BLaER1 (cell line): ENCODE data around the gene OR4D11.
"Not testable (repeated sequence)": the region's sequence is repeated elsewhere in the genome, so short reads cannot be mapped to it uniquely, and the experiment has no call there.

ENCODE experiments used
- H3K27ac ChIP-seq: shearing (Covaris generic); formaldehyde crosslinking; 2 replicates; pipeline ENCODE4 v1.8.1; 2022
- H3K27me3 ChIP-seq: shearing (Covaris generic); formaldehyde crosslinking; 2 replicates; pipeline ENCODE4 v1.8.1; 2022
- H3K36me3 ChIP-seq: shearing (Covaris generic); formaldehyde crosslinking; 2 replicates; pipeline ENCODE4 v1.8.1; 2022
- H3K4me1 ChIP-seq: shearing (Covaris generic); formaldehyde crosslinking; 2 replicates; pipeline ENCODE4 v1.8.1; 2022
- H3K4me2 ChIP-seq: shearing (Covaris generic); formaldehyde crosslinking; 2 replicates; pipeline ENCODE4 v1.8.1; 2022
- H3K4me3 ChIP-seq: shearing (Covaris generic); formaldehyde crosslinking; 2 replicates; pipeline ENCODE4 v1.8.1; 2022
- H3K9ac ChIP-seq: shearing (Covaris generic); formaldehyde crosslinking; 2 replicates; pipeline ENCODE4 v1.8.1; 2022
- H3K9me3 ChIP-seq: shearing (Covaris generic); formaldehyde crosslinking; 2 replicates; pipeline ENCODE4 v1.8.1; 2022
- H4K20me1 ChIP-seq: shearing (Covaris generic); formaldehyde crosslinking; 2 replicates; pipeline ENCODE4 v1.8.1; 2022
- Cebpa-rat ChIP-seq: shearing (Covaris generic); IDR thresholded peaks from 2 replicates; pipeline ENCODE4 v1.8.1; 2022

OR4D11 gene

DNA sequence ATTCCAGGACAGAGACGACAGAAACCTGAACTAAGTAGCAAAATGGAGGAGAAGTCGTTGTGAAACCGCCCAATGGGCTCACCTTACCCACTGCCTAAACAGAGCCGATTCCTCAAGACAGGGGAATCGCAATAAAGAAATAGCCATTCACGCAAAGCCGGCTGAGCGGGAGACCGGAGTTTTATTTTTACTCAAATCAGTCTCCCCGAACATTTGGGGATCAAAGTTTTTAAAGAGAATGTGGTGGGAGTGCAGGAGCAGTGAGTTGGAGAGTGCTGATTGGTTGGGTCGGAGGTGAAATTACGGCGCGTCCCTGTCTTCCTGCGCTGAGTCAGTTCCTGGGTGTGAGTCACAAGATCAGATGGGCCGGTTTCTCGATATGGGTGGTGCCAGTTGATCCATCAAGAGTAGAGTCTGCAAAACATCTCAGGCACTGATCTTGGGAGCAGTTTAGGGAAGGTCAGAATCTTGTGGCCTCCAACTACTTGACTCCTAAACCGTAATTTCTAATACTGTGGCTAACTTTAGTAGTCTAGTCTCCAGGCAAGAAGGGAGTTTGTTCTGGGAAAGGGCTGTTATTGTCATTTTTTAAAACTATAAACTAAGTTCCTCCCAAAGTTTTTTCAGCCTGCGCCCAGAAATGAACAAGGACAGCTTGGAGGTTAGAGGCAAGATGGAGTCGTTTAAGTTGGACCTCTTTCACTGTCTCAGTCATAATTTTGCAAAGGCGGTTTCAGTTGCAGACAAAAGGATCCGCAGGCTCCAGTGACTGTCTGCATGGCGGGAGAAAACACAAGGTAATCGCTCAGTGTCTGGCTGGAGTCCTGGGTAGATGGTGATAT lies 42.0 kb downstream of the OR4D11 start:
- no peaks in the 10 kb centered on the region for H3K36me3 ChIP-seq
- no peaks in the 10 kb centered on the region for H3K27me3 ChIP-seq
- no peak overlapping the region for H3K27ac ChIP-seq
- no peak overlapping the region for H3K4me3 ChIP-seq
- peaks cover 12% of the 10 kb centered on the region for H3K4me1 ChIP-seq
- H3K9me3 ChIP-seq: no peaks in the 10 kb centered on the region
- H3K9ac ChIP-seq: no peak overlapping the region
- TF ChIP-seq Cebpa-rat: no peak
- H3K4me2 ChIP-seq: no peak overlapping the region
- no peaks in the 10 kb centered on the region for H4K20me1 ChIP-seq

DNA sequence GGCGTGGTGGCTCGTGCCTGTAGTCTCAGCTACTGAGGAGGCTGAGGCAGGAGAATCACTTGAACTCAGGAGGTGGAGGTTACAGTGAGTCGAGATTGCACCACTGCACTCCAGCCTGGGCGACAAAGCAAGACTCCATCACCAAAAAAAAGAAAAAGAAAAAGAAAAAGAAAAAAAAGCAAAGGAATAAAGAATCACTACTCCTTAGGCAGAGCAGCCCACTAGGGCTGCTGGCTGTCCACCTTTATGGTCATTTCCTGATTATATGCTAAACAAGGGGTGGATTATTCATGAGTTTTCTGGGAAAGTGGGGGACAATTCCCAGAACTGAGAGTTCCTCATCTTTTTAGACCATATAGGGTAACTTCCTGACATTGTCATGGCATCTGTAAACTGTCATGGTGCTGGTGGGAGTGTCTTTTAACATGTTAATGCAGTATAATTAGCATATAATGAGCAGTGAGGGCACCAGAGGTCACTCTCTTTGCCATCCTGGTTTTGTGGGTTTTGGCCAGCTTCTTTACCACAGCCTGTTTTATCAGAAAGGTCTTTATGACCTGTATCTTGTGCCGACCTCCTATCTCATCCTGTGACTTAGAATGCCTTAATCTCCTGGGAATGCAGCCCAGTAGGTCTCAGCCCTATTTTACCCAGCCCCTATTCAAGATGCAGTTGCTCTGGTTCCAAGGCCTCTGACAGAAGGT lies 44.4 kb downstream of the OR4D11 start:
- not testable (repeated sequence) for H3K9ac ChIP-seq, H4K20me1 ChIP-seq, H3K27ac ChIP-seq, H3K27me3 ChIP-seq, H3K4me3 ChIP-seq, H3K36me3 ChIP-seq, H3K9me3 ChIP-seq
- peaks cover 17% of the 10 kb centered on the region for H3K4me1 ChIP-seq
- H3K4me2 ChIP-seq: peak overlapping the region; percentile 7; the same call in 1 of the 2 replicates

DNA sequence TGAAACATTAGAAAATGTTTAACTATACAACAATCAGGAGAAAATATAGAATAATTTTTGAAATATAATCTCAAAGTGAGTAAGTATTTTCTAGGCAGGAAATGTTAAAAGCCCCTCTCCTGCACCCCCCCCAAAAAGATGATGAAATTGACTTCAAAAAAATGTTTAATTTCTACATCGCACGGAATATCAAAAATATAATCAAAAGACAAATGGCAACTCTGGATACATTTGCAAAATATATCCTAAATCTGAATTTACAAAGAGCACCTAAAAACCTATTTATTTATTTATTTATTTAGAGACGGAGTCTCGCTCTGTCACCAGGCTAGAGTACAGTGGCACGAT lies 44.9 kb downstream of the OR4D11 start:
- H3K4me2 ChIP-seq: peak overlapping the region; percentile 7; the same call in 1 of the 2 replicates
- no peaks in the 10 kb centered on the region for H4K20me1 ChIP-seq
- no peaks in the 10 kb centered on the region for H3K36me3 ChIP-seq
- H3K27ac ChIP-seq: no peak overlapping the region
- H3K27me3 ChIP-seq: no peaks in the 10 kb centered on the region
- peaks cover 23% of the 10 kb centered on the region for H3K4me1 ChIP-seq
- H3K9ac ChIP-seq: no peak overlapping the region
- no peak overlapping the region for H3K4me3 ChIP-seq
- no peaks in the 10 kb centered on the region for H3K9me3 ChIP-seq
- TF ChIP-seq Cebpa-rat: no peak

DNA sequence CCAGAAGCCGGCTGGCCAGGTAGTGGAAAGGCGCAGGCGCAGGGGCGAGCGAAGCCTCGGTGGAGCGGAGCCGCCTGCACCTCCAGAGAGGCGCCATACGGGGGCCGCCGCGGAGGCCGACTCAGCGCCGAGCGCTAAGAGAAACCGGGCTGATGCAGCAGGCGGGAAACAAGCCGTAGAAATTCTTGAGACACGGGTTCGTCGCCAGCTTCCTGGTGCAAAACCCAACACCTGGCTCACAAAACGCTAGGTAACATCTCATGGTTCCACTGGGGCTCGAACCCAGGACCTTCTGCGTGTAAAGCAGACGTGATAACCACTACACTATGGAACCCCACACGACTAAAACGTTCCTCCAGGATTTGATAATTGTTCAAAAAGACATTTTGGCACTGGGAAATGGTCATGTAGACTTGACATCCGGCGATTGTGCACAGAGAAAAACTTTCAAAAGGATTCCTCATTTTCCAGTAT lies 47.0 kb downstream of the OR4D11 start:
- peaks cover under 1% of the 10 kb centered on the region; the same call in 1 of the 2 replicates for H3K27me3 ChIP-seq
- H3K4me3 ChIP-seq: peak overlapping the region; percentile 76
- H3K27ac ChIP-seq: peak overlapping the region; percentile 84
- no peaks in the 10 kb centered on the region for H3K36me3 ChIP-seq
- H3K9ac ChIP-seq: peak overlapping the region; percentile 81
- H3K9me3 ChIP-seq: no peaks in the 10 kb centered on the region
- H3K4me2 ChIP-seq: peak overlapping the region; percentile 80
- no peaks in the 10 kb centered on the region for H4K20me1 ChIP-seq
- TF ChIP-seq Cebpa-rat: no peak
- peaks cover 36% of the 10 kb centered on the region for H3K4me1 ChIP-seq

DNA sequence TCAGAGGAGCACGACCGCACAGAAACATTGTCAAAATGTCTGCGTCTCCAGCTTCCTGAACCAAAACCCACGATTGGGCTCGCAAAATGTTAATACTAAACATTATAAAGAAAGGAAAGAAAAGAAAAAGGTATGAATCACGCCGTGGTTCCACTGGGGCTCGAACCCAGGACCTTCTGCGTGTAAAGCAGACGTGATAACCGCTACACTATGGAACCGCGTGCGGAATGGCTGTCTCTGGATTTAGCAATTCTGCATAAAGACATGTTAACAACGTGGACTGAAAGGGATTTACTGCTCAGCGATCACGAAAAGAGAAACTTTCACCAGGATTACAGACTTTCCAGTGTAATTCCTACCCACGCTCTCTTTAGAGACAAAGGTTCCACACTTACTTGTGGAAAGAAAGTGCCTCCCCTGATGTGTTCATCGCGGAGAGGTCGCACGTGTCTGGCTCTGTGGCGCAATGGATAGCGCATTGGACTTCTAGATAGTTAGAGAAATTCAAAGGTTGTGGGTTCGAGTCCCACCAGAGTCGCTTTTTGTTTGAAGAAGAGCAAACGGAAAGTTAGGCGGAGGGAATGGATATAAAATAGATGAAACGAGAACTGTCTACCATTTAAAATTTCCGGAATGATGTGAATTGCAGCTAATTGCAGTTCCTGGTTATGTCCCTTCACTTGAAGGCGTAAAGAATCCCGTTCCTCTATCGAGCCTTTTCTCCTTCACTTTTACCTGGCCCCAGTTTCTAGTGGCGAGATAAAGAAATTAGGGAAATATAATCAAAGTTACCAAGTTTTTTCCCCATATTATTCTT lies 47.7 kb downstream of the OR4D11 start:
- H3K9me3 ChIP-seq: no peaks in the 10 kb centered on the region
- peak overlapping the region; percentile 84 for H3K27ac ChIP-seq
- H3K36me3 ChIP-seq: no peaks in the 10 kb centered on the region
- peak overlapping the region; percentile 80 for H3K4me2 ChIP-seq
- peak overlapping the region; percentile 81 for H3K9ac ChIP-seq
- H3K4me3 ChIP-seq: peak overlapping the region; percentile 76
- peaks cover 38% of the 10 kb centered on the region for H3K4me1 ChIP-seq
- H4K20me1 ChIP-seq: no peaks in the 10 kb centered on the region
- TF ChIP-seq Cebpa-rat: peak; percentile 63
- H3K27me3 ChIP-seq: peaks cover 7% of the 10 kb centered on the region; the same call in 1 of the 2 replicates

DNA sequence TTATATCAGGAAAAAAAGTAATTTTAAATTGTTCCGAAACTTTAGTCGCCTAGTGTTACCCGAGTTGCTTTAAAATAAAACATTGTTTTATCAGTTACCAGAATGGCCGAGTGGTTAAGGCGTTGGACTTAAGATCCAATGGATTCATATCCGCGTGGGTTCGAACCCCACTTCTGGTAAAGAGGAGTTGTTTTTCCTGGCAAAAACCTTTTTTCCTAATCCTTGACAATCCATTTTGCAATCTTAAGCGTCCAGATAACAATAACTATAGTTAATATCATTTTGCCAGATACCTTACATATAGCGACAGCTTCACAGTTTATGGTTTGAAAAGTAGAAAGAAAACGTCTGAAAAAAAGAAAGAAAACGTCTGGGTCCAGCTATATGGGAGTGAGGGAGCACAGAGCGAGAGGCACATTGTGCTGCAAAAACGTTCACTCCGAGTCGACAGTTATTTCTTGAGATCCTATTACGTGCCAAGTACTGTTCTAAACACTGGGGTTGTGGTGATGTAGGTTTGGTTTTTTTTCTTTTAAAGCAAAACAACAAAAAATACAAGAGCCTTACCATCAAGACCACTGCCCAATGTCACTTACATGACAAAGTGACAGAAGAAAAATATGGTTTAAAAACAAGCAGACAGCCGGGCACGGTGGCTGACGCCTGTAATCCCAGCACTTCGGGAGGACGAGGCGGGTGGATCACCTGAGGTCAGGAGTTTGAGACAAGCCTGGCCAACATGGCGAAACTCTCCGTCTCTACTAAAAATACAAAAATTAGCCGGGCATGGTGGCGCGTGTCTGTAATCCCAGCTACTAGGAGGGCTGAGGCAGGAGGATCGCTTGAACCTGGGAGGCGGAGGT lies 48.5 kb downstream of the OR4D11 start:
- H3K27ac ChIP-seq: peak overlapping the region; percentile 84
- peaks cover 46% of the 10 kb centered on the region for H3K4me1 ChIP-seq

DNA sequence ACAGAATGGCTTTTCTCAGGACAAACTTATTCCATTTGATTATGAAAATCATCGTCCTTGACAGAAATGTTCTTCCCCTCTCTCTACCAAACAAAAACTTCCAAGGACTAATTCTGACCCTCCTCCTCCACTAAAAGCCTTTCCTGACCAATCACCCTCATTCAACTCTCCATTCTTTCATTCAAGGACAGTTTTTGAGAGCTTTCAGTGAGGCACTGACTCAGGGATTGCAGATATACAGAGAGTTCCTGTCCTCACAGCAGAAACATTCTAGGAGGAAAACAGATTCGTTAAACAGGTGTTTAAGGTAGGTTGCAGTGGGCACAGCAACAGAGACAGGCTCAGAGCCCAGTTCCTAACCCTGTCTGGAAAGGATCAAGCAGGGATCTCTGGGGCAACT lies 49.5 kb downstream of the OR4D11 start:
- H3K9ac ChIP-seq: no peak overlapping the region
- H3K4me1 ChIP-seq: peaks cover 51% of the 10 kb centered on the region
- no peak for TF ChIP-seq Cebpa-rat
- H3K4me2 ChIP-seq: no peak overlapping the region
- no peak overlapping the region for H3K4me3 ChIP-seq
- H4K20me1 ChIP-seq: no peaks in the 10 kb centered on the region
- no peak overlapping the region for H3K27ac ChIP-seq
- no peaks in the 10 kb centered on the region for H3K9me3 ChIP-seq
- H3K27me3 ChIP-seq: peaks cover 20% of the 10 kb centered on the region; the same call in 1 of the 2 replicates
- no peaks in the 10 kb centered on the region for H3K36me3 ChIP-seq

More for the DNA sequence above, 48.5 kb downstream of the OR4D11 start:
- Histone ChIP-seq H3K36me3 (no peaks in the 10 kb centered on the region), H3K4me2 (peak overlapping the region; percentile 80), H3K9ac (peak overlapping the region; percentile 81), H3K27me3 (peaks cover 13% of the 10 kb centered on the region; the same call in 1 of the 2 replicates), H3K9me3 (no peaks in the 10 kb centered on the region), H4K20me1 (no peaks in the 10 kb centered on the region), H3K4me3 (peak overlapping the region; percentile 76)
- TF ChIP-seq Cebpa-rat: no peak

DNA sequence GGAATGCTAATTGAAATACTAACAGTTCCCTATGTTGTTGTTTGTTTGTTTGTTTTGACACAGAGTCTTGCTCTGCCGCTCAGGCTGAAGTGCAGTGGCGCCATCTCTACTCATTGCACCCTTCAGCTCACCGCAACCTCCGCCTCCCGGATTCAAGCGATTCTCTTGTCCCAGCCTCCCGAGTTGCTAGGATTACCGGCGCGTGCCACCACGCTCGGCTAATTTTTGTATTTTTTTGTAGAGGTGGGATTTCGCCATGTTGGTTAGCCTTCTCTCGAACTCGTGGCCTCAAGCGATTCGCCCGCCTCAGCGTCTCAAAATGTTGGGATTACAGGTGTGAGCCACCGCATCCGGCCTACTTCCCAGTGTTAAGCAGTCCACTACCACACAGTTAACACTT lies 49.9 kb downstream of the OR4D11 start:
- no peak overlapping the region for H3K4me2 ChIP-seq
- H3K27ac ChIP-seq: no peak overlapping the region
- H3K9me3 ChIP-seq: no peaks in the 10 kb centered on the region
- no peaks in the 10 kb centered on the region for H3K36me3 ChIP-seq
- no peak overlapping the region for H3K4me3 ChIP-seq
- peaks cover 51% of the 10 kb centered on the region for H3K4me1 ChIP-seq
- H3K27me3 ChIP-seq: peaks cover 20% of the 10 kb centered on the region; the same call in 1 of the 2 replicates
- H3K9ac ChIP-seq: no peak overlapping the region
- no peaks in the 10 kb centered on the region for H4K20me1 ChIP-seq
- no peak for TF ChIP-seq Cebpa-rat
